ENCODE data around the gene BACH1.

The BACH1 gene

GRCh38 chr21:29326914-29327554 lies 28.3 kb downstream of the BACH1 start:
- TF ChIP-seq, protein P1, sequence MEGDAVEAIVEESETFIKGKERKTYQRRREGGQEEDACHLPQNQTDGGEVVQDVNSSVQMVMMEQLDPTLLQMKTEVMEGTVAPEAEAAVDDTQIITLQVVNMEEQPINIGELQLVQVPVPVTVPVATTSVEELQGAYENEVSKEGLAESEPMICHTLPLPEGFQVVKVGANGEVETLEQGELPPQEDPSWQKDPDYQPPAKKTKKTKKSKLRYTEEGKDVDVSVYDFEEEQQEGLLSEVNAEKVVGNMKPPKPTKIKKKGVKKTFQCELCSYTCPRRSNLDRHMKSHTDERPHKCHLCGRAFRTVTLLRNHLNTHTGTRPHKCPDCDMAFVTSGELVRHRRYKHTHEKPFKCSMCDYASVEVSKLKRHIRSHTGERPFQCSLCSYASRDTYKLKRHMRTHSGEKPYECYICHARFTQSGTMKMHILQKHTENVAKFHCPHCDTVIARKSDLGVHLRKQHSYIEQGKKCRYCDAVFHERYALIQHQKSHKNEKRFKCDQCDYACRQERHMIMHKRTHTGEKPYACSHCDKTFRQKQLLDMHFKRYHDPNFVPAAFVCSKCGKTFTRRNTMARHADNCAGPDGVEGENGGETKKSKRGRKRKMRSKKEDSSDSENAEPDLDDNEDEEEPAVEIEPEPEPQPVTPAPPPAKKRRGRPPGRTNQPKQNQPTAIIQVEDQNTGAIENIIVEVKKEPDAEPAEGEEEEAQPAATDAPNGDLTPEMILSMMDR (IDR thresholded peaks at IDR 0.05; ENCODE audit: extremely low read depth, insufficient read depth, missing control alignments): no peak
- DNase-seq (ENCODE audit: low spot score): no peak
- in situ Hi-C loops (cut with MboI; ENCODE audit: low pct_unique_long_range_greater_than_20kb, low sequenced_read_pairs, unreplicated experiment): no loop called here

- DNase-seq (ENCODE audit: low spot score): no peak
- TF ChIP-seq, protein P1 (IDR thresholded peaks at IDR 0.05; ENCODE audit: extremely low read depth, insufficient read depth, missing control alignments): no peak
- in situ Hi-C loops (cut with MboI; ENCODE audit: low pct_unique_long_range_greater_than_20kb, low sequenced_read_pairs, unreplicated experiment): no loop called here
These were observed 30.7 kb downstream of the BACH1 start for GRCh38 chr21:29329406-29329805.

GRCh38 chr21:29330797-29331196 lies 32.1 kb downstream of the BACH1 start:
- in situ Hi-C loops (cut with MboI; ENCODE audit: low pct_unique_long_range_greater_than_20kb, low sequenced_read_pairs, unreplicated experiment): no loop called here

GRCh38 chr21:29332461-29333362 lies 34.0 kb downstream of the BACH1 start:
- no peak for DNase-seq (ENCODE audit: low spot score)
- in situ Hi-C loops (cut with MboI; ENCODE audit: low pct_unique_long_range_greater_than_20kb, low sequenced_read_pairs, unreplicated experiment): no loop called here
- TF ChIP-seq, protein P1 (IDR thresholded peaks at IDR 0.05; ENCODE audit: extremely low read depth, insufficient read depth, missing control alignments): no peak

More at GRCh38 chr21:29330797-29331196, 32.1 kb downstream of the BACH1 start:
- TF ChIP-seq, protein P1 (IDR thresholded peaks at IDR 0.05; ENCODE audit: extremely low read depth, insufficient read depth, missing control alignments): no peak
- DNase-seq (ENCODE audit: low spot score): no peak

GRCh38 chr21:29333406-29333805 lies 34.7 kb downstream of the BACH1 start:
- TF ChIP-seq, protein P1 (IDR thresholded peaks at IDR 0.05; ENCODE audit: extremely low read depth, insufficient read depth, missing control alignments): no peak
- DNase-seq (ENCODE audit: low spot score): no peak
- in situ Hi-C loops (cut with MboI; ENCODE audit: low pct_unique_long_range_greater_than_20kb, low sequenced_read_pairs, unreplicated experiment): no loop called here

DNA sequence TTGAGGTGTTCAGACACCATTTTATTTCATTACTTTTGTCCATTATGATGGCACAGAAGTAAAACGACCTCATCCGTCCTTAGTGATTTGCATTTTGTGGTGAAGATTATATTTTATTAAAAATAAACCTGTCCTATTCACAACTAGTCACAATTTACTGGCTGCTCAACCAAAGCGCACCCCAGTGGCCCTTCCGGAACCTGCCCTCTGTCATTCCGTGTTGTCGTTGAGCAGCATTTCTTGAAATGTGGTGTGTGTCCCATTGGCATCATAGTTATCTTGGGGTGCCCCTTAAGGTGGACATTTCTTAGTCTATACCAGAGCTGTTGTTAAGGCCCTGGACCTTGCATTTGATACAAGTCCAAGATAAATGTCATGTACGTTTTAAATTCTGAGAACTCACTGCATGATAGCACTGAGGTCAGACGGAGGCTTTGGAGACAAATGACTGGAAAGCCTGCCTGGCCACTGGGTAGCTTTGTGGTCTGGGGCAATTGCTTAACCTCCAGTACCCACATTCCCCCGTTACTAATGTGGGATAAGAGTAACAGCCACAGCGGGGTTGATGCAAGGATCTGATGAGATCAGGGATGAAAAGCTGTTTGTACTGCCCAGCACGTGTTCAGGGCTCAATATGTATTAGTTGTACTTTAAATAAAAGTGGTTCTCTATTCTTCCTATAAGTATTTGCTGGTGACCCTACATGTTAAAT lies 36.2 kb downstream of the BACH1 start:
- in situ Hi-C loops (cut with MboI; ENCODE audit: low pct_unique_long_range_greater_than_20kb, low sequenced_read_pairs, unreplicated experiment): no loop called here
- no peak for DNase-seq (ENCODE audit: low spot score)
- TF ChIP-seq, protein P1 (IDR thresholded peaks at IDR 0.05; ENCODE audit: extremely low read depth, insufficient read depth, missing control alignments): no peak
